AG09319 (cell line): Measurements from ENCODE around the gene LSM7.

Experiments used
- DNase-seq: peaks from one replicate; pipeline ENCODE4 v3.0.0-alpha.2; 2010; ENCODE audit warnings: low read depth; ENCODE audit errors: extremely low read depth
- TF ChIP-seq, protein P1 (sequence below): IDR thresholded peaks from 2 replicates; pipeline ENCODE4 v1.5.1; 2011; ENCODE audit warnings: low read depth, mild to moderate bottlenecking, inconsistent platforms, low read length, moderate library complexity

LSM7 gene

DNA sequence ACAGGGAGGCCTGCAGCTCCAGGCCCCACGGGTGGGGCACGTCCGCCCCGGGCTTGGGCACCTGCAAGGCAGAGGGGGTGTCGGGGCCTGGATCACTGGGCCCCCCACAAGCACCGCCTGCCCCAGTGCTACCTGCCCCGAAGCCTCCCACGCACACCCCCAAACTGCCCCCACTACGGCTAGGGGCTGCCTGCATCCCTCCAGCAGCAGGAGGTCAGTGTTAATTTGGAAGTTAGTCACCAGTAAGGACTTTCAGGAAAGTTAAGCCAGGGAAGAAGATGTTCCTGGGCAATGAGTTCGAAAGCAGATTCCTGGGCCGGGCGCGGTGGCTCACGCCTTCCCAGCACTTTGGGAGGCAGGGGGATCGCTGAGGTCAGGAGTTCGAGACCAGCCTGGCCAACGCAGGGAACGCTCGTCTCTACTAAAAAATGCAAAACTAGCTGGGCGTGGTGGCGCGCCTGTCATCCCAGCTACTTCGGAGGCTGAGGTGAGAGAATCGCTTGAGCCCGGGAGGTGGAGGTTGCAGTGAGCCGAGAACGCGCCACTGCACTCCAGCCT is 51.9 kb downstream of the LSM7 start:
- no peak for DNase-seq
- TF ChIP-seq, protein P1, sequence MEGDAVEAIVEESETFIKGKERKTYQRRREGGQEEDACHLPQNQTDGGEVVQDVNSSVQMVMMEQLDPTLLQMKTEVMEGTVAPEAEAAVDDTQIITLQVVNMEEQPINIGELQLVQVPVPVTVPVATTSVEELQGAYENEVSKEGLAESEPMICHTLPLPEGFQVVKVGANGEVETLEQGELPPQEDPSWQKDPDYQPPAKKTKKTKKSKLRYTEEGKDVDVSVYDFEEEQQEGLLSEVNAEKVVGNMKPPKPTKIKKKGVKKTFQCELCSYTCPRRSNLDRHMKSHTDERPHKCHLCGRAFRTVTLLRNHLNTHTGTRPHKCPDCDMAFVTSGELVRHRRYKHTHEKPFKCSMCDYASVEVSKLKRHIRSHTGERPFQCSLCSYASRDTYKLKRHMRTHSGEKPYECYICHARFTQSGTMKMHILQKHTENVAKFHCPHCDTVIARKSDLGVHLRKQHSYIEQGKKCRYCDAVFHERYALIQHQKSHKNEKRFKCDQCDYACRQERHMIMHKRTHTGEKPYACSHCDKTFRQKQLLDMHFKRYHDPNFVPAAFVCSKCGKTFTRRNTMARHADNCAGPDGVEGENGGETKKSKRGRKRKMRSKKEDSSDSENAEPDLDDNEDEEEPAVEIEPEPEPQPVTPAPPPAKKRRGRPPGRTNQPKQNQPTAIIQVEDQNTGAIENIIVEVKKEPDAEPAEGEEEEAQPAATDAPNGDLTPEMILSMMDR = no peak

- no peak for DNase-seq
Observed at GRCh38 chr19:2275588-2276428, 52.6 kb downstream of the LSM7 start.

GRCh38 chr19:2274931-2275535 is 53.4 kb downstream of the LSM7 start:
- DNase-seq = no peak
- TF ChIP-seq, protein P1 = peak; percentile 61

More at GRCh38 chr19:2275588-2276428, 52.6 kb downstream of the LSM7 start:
- TF ChIP-seq, protein P1 = no peak

DNA sequence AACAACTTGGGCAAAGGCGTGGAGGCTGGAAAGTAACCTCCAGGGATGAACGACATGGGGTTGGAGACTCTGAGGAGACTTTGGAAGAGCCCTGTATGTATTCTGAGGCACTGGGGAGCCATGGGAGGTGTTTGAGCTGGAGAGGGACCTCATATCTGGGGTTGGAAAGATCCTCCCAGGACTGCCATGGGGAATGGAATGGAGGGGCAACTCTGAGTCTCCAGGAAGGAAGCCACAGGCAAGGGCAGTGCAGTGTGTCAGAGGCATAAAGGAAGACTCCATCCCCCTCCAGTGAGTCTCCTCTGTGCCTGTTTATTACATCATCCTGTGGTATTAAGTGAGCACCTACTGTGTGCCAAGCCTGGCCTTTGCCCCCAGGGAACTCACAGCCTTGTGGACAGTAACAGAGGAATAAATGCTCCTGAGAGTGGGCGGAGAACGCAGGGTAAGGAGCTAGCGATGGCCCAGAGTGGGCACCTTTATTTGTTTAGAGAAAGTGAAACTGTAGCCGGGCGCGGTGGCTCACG is 54.1 kb downstream of the LSM7 start:
- TF ChIP-seq, protein P1 = no peak
- DNase-seq = no peak

DNA sequence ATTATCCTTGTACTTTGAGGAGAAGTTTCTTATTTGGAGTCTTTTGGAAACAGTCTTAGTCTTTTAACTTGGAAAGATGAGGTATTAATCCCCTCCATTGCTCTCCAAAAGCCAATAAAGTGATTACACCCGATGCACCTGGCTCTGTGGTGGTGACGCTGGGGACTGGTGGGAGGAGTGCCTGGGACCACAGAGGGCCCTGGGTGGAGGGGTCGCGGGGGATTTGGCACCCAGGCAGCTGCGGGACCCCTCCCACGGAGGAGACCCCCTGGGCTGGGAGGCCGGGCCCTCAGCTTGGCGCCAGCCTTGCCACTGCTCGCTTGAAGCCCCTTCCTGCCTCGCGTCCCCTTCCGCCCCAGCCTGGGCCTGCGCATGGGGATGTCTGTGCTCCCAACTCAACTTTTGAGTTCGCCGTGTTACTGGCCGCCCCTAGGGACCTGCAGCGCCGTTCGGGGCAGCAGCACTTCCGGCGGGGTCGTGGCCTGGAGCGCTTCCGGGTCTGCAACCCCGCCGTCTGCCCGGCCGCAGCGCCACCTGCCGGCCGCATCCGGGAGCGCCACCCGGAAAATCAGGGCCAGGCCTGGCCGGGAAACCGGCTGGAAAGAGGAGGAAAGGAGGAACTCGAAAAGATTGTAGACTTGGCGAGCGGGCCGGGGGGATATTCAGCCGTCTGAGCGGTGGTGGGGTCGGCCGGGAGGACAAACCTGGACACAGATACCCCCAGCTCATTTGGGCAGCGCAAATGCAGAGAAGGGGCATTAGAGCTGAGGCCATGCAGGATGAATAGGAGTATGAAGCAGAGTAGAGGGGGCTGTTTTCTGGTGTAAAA is 54.8 kb downstream of the LSM7 start:
- TF ChIP-seq, protein P1 = peak; percentile 82
- no peak for DNase-seq
